Measurements from ENCODE around the gene USP6. TPM values are rescaled to one million over a fixed set of nuclear protein-coding genes. Genes with fewer than 3 reads are reported as not detected.

USP6 gene
- total RNA-seq, 1 experiment from 2014 or later = 0.20 TPM

DNA sequence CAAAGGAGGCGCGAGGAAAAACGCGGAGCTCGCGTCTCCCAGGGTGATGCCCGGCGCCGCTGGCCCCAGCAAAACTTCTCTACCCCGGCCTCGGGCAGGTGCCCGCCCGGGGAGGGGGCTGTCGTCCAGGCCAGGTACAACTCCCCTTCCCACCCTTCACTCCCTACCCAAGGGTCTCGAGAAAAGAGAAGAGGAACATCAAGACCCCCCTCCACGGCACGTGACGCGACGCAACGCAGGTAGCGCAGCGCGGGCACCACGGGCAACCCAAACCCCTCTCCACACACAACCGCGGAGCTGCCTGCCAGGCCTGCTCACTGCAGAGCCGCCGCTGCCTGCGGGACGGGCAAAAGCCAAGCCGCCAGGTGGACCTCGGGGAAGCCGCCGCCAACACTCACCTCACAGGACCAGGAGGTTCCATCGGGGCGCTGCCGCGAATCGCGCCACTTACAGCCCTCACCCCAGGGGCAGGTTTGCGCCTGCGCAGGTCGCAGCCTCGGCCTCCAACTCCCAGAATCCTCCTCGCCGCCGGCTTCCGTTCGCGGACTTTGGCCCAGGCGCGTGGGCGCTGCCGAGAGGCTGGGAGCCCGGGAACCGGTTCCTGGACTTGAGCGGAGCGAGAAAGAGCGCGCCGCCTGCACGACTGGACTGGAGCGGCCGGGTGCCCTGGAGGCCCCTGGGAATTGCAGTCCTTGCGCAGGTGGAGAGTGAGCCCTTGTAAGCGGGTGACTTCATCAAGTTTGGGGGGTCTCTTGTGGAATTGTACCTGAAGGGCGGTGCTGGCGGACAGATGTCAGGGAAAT is 4.2 kb upstream of the USP6 start, which contains the start of gene ZNF232:
Gene ZNF232, minus strand, starts transcription at position 477 of the 803 bp plus-strand sequence. Its CDS starts 56 bp downstream, at position 421.
- Mint-ChIP-seq H3K36me3 (peaks cover 41% of the 10 kb centered on the region), H3K27ac (peak within 1 kb of the TSS; percentile 89), H3K4me1 (peaks cover 18% of the 10 kb centered on the region), H3K4me3 (peak within 1 kb of the TSS; percentile 82), H3K9me3 (no peaks in the 10 kb centered on the region; the same call in 1 of the 2 replicates), H3K27me3 (ENCODE audit: low read depth) (peaks cover 4% of the 10 kb centered on the region)
- DNase-seq (ENCODE audit: low spot score) = peak; percentile 97
- peak; percentile 93 for ATAC-seq
- POLR2A ChIA-PET = interaction anchor here (0.6 to 1.5 kb wide), 3 partner anchors 11 to 75 kb away, joined by 3 to 5 read pairs (median 4); no protein-coding TSS in a partner anchor
- CTCF ChIA-PET = interaction anchor here (0.6 to 1.9 kb wide), 7 partner anchors 11 to 126 kb away, joined by 3 to 8 read pairs (median 4); partner anchors contain the start of gene ZNF594
- TF ChIP-seq NFYB (CRISPR knock-in tag; conservative IDR thresholded peaks at IDR 0.05; ENCODE audit: low read depth) (no peak), ESRRA (CRISPR knock-in tag; IDR thresholded peaks at IDR 0.05; ENCODE audit: borderline replicate concordance) (no peak; the same call in 1 of the 2 replicates), ZNF425 (CRISPR knock-in tag; conservative IDR thresholded peaks at IDR 0.05) (no peak), JUN (CRISPR knock-in tag; IDR thresholded peaks at IDR 0.05) (no peak; the same call in 1 of the 2 replicates), ZNF219 (CRISPR knock-in tag; IDR thresholded peaks at IDR 0.05; ENCODE audit: borderline replicate concordance) (peak; percentile 61; the same call in 1 of the 2 replicates), RORB (CRISPR knock-in tag; IDR thresholded peaks at IDR 0.05) (no peak), ZBTB21 (CRISPR knock-in tag; IDR thresholded peaks at IDR 0.05; ENCODE audit: borderline replicate concordance) (peak; percentile 80; the same call in 1 of the 2 replicates), SMAD4 (CRISPR knock-in tag; IDR thresholded peaks at IDR 0.05) (no peak), HMGXB4 (CRISPR knock-in tag; IDR thresholded peaks at IDR 0.05) (peak; percentile 85), OVOL2 (CRISPR knock-in tag; IDR thresholded peaks at IDR 0.05; ENCODE audit: borderline replicate concordance) (no peak), FOXK1 (CRISPR knock-in tag; IDR thresholded peaks at IDR 0.05) (peak; percentile 67; the same call in 1 of the 2 replicates), ZNF121 (CRISPR knock-in tag; IDR thresholded peaks at IDR 0.05) (no peak), ZNF138 (CRISPR knock-in tag; conservative IDR thresholded peaks at IDR 0.05) (peak; percentile 69; the same call in 1 of the 2 replicates), ZNF416 (CRISPR knock-in tag; IDR thresholded peaks at IDR 0.05) (no peak), GABPB1 (CRISPR knock-in tag; IDR thresholded peaks at IDR 0.05) (peak; percentile 84), FOXP4 (CRISPR knock-in tag; IDR thresholded peaks at IDR 0.05) (peak; percentile 14; the same call in 1 of the 2 replicates), ZSCAN18 (CRISPR knock-in tag; IDR thresholded peaks at IDR 0.05) (no peak), SMAD3 (CRISPR knock-in tag; IDR thresholded peaks at IDR 0.05; ENCODE audit: borderline replicate concordance) (peak; percentile 71; the same call in 1 of the 2 replicates), ETV6 (CRISPR knock-in tag; IDR thresholded peaks at IDR 0.05) (0 out of 2 replicates have a peak, but pooled peaks have one; percentile 33)
- TF ChIP-seq, protein P1, sequence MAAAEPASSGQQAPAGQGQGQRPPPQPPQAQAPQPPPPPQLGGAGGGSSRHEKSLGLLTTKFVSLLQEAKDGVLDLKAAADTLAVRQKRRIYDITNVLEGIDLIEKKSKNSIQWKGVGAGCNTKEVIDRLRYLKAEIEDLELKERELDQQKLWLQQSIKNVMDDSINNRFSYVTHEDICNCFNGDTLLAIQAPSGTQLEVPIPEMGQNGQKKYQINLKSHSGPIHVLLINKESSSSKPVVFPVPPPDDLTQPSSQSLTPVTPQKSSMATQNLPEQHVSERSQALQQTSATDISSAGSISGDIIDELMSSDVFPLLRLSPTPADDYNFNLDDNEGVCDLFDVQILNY (CRISPR knock-in tag; IDR thresholded peaks at IDR 0.05) = peak; percentile 91; the same call in 1 of the 2 replicates
- TF ChIP-seq, protein P2, sequence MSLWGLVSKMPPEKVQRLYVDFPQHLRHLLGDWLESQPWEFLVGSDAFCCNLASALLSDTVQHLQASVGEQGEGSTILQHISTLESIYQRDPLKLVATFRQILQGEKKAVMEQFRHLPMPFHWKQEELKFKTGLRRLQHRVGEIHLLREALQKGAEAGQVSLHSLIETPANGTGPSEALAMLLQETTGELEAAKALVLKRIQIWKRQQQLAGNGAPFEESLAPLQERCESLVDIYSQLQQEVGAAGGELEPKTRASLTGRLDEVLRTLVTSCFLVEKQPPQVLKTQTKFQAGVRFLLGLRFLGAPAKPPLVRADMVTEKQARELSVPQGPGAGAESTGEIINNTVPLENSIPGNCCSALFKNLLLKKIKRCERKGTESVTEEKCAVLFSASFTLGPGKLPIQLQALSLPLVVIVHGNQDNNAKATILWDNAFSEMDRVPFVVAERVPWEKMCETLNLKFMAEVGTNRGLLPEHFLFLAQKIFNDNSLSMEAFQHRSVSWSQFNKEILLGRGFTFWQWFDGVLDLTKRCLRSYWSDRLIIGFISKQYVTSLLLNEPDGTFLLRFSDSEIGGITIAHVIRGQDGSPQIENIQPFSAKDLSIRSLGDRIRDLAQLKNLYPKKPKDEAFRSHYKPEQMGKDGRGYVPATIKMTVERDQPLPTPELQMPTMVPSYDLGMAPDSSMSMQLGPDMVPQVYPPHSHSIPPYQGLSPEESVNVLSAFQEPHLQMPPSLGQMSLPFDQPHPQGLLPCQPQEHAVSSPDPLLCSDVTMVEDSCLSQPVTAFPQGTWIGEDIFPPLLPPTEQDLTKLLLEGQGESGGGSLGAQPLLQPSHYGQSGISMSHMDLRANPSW (CRISPR knock-in tag; conservative IDR thresholded peaks at IDR 0.05; ENCODE audit: low read depth) = no peak
- TF ChIP-seq, protein P3, sequence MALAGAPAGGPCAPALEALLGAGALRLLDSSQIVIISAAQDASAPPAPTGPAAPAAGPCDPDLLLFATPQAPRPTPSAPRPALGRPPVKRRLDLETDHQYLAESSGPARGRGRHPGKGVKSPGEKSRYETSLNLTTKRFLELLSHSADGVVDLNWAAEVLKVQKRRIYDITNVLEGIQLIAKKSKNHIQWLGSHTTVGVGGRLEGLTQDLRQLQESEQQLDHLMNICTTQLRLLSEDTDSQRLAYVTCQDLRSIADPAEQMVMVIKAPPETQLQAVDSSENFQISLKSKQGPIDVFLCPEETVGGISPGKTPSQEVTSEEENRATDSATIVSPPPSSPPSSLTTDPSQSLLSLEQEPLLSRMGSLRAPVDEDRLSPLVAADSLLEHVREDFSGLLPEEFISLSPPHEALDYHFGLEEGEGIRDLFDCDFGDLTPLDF (CRISPR knock-in tag; IDR thresholded peaks at IDR 0.05) = 0 out of 2 replicates have a peak, but pooled peaks have one; percentile 60

All from WTC11 (cell line).